PC-3 (cell line): ENCODE results near the gene PLA1A.

Source experiments
- CTCF ChIP-seq: fragments of 300-600 bp; sonication (generic); conservative IDR thresholded peaks from 2 replicates; pipeline ENCODE4 v1.5.1; 2017; ENCODE audit warnings: antibody characterized with exemption, low read depth, mild to moderate bottlenecking, low read length
- EZH2 ChIP-seq: fragments of 300-600 bp; sonication (generic); IDR thresholded peaks from one replicate; pipeline ENCODE4 v1.6.1; 2017; ENCODE audit warnings: antibody characterized with exemption, mild to moderate bottlenecking, low read length; ENCODE audit not compliant: unreplicated experiment

- TF ChIP-seq CTCF (no peak), EZH2 (no peak)
Measured at GRCh38 chr3:119592861-119593260, 4.8 kb upstream of the PLA1A start.
